Brain microvascular endothelial cell (primary cell): ENCODE results near the gene GLB1L2.

ENCODE experiments used
- DNase-seq: peaks from one replicate; pipeline ENCODE4 v3.0.0-alpha.2; 2020
- H3K27ac ChIP-seq: fragments of 250-450 bp; sonication (Bioruptor Pico); 2 replicates; pipeline ENCODE4 v1.5.1; 2020; ENCODE audit warnings: mild to moderate bottlenecking, moderate library complexity
- H3K27me3 ChIP-seq: fragments of 250-450 bp; sonication (Bioruptor Pico); replicated peaks from 2 replicates; pipeline ENCODE4 v1.5.1; 2020; ENCODE audit warnings: mild to moderate bottlenecking
- H3K36me3 ChIP-seq: fragments of 250-450 bp; sonication (Bioruptor Pico); replicated peaks from 2 replicates; pipeline ENCODE4 v1.5.1; 2020; ENCODE audit warnings: mild to moderate bottlenecking
- H3K4me3 ChIP-seq: 2 replicates; pipeline ENCODE4 v1.5.1; 2011; ENCODE audit warnings: low read depth, mild to moderate bottlenecking, control low read depth, low read length, moderate library complexity
- in situ Hi-C: cut with HindIII; loops from 2 replicates; pipeline ENCODE4 v1.10.0; 2017; ENCODE audit warnings: low sequenced_read_pairs, low pct_ligation_motif_present
- TF ChIP-seq, protein P1 (sequence below): IDR thresholded peaks from 2 replicates; pipeline ENCODE4 v1.5.1; 2011; ENCODE audit warnings: low read depth, mild to moderate bottlenecking, moderate library complexity, low read length, control low read depth, inconsistent platforms; ENCODE audit errors: missing control alignments

GLB1L2 gene

DNA sequence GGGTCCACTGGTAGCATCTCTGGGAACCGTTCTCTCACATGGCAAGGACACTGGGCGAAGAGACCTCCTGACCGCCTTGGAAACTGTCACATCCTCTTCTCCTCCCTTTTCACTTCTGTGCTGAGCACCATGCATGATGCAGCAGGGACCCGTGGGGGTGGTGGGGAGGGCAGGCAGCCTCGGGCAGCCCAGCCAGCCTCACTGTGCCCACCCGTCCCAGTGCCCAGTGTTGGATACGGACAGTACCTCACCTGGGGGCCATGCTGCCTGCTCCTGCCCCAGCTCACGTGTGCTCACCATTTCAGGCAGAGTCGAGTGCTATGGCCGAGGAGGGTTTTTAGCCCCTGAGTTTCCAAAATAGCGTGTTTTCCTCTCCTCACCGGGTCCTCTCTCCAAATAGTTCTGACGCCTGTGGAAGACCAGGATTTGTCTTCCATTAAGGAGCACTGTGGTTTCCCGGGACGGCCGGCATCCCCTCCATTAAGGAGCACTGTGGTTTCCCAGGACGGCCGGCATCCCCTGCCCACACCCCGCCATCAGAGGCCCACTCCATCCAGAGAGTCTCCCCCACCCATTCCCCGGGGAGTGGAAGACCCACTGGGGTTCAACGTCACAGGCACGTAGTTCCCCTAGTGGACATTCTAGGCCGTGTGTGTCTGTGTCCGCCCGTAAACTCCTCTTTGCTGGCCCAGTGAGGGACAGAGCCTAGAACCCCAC is 57.8 kb downstream of the GLB1L2 start:
- Histone ChIP-seq H3K36me3 (no peaks in the 10 kb centered on the region), H3K27me3 (no peaks in the 10 kb centered on the region), H3K27ac (no peak overlapping the region), H3K4me3 (no peak overlapping the region)
- TF ChIP-seq, protein P1, sequence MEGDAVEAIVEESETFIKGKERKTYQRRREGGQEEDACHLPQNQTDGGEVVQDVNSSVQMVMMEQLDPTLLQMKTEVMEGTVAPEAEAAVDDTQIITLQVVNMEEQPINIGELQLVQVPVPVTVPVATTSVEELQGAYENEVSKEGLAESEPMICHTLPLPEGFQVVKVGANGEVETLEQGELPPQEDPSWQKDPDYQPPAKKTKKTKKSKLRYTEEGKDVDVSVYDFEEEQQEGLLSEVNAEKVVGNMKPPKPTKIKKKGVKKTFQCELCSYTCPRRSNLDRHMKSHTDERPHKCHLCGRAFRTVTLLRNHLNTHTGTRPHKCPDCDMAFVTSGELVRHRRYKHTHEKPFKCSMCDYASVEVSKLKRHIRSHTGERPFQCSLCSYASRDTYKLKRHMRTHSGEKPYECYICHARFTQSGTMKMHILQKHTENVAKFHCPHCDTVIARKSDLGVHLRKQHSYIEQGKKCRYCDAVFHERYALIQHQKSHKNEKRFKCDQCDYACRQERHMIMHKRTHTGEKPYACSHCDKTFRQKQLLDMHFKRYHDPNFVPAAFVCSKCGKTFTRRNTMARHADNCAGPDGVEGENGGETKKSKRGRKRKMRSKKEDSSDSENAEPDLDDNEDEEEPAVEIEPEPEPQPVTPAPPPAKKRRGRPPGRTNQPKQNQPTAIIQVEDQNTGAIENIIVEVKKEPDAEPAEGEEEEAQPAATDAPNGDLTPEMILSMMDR = no peak
- in situ Hi-C loops = no loop called here
- no peak for DNase-seq

DNA sequence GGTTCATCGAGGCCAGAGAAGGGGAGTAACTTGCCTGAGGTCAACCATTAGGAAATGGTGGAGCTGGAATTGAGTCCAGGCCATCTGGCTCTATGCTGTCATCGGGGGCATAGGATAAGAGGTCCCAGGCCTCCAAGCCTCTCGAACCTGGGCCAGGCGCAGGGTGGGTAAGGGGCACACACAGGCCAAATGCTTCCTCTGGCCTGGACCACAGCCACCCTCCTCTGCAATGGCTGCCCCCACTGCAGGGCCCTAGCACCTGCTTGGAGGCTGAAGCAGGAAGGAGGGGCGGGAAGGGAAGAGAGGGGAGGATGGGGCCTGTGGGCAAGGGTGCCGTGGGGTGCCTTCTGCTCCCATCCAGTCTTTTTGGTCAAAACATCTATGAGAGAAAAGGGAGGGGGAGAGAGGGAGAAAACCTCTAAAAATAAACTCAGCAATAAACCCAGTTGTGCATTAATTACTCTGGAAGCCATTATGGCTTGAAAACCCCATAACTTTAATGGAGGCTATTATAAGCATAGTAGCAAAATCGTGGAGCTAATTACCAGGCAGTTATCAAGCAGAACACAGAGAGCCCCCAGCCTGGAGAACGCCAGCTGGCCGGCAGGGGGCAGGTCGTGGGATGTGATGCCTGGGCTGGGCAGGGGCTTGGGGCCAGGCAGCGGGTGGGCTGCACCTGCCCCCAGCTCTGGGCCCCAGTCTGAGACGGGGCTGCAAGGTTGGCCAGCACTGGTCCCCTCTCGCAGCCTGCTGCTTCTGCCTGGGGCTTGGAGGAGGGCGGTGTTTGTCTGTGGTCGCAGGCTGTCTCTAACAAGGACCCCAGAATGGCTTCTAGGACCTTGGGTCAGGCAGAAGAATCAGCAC is 59.1 kb downstream of the GLB1L2 start:
- no peak for DNase-seq
- in situ Hi-C loops = no loop called here
- no peaks in the 10 kb centered on the region for H3K36me3 ChIP-seq
- H3K27ac ChIP-seq = no peak overlapping the region
- TF ChIP-seq, protein P1 = no peak
- no peaks in the 10 kb centered on the region for H3K27me3 ChIP-seq
- no peak overlapping the region for H3K4me3 ChIP-seq

DNA sequence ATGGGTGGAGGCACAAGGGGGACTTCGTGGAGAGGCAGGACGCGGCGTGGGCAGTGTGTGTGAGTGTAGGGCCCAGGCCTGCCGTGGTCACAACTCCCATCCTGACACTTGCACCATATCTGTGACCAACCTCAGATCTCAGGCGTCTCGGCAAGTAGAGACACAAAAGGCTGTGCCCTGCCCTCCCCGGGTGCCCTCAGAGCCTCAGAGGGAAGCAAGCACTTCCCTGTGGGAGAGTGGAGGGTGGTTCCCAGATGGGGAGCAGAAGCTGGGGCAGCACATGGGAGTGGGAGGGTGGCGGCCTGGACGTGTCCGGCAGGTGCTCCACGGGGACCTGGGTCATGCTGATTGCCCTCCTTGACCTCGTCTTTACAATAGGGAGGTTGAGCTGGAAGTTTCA is 59.9 kb downstream of the GLB1L2 start:
- H3K27ac ChIP-seq = no peak overlapping the region
- in situ Hi-C loops = no loop called here
- H3K27me3 ChIP-seq = no peaks in the 10 kb centered on the region
- TF ChIP-seq, protein P1 = no peak
- H3K36me3 ChIP-seq = no peaks in the 10 kb centered on the region
- no peak for DNase-seq
- no peak overlapping the region for H3K4me3 ChIP-seq

DNA sequence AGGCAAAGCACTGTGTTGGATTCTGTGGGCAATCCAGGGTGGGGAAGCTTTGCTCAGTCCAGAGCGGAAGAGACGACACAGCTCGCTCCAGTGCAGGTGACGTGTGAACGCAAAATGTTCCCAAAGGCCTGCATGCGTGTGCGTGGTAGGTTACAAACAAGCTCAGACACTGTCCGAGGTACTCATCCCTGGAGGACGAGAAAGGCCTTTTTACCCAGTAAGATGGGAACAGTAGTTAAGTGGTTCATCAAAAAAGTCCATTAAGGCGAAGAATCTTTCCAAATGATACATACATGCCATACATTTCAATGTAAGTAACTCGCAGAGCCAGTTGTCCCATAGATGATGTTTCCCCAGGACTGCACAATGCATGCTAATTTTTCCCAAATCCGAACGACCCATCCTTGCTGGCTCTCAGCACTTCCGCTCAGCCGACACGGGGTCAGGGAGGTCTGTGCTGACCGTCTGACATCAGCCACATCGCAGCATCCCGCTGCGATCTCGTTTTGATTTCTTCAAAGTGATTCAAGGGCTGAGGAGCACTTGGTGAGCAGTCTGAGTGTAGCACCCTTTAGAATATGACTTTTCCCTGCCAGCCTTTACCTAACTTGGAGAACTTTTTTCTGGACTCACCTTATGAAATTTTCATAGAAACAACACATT is 61.3 kb downstream of the GLB1L2 start:
- no peaks in the 10 kb centered on the region for H3K36me3 ChIP-seq
- H3K4me3 ChIP-seq = no peak overlapping the region
- no peak for DNase-seq
- in situ Hi-C loops = no loop called here
- TF ChIP-seq, protein P1 = no peak
- H3K27me3 ChIP-seq = no peaks in the 10 kb centered on the region
- no peak overlapping the region for H3K27ac ChIP-seq

DNA sequence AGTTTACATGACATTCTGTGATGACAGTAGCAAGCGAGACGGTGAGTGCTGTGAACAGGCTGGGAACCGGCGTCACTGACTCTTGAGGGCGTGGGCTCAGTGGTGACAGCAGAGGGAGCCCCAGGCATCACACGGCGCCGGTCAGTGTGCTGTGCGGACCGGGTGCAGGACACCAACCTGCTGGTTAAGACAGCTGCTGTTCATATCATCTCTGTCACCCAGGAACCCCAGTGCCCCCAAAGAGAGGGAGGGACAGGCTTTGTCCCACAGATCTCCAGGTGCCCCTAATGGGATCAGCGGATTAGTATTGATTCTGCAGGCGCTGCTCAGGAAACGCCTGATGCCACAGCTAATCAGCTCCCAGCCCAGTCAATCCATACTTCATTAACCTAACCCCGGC is 61.9 kb downstream of the GLB1L2 start:
- TF ChIP-seq, protein P1 = no peak
- no peak overlapping the region for H3K27ac ChIP-seq
- no peak overlapping the region for H3K4me3 ChIP-seq
- in situ Hi-C loops = no loop called here
- no peaks in the 10 kb centered on the region for H3K36me3 ChIP-seq
- no peaks in the 10 kb centered on the region for H3K27me3 ChIP-seq
- no peak for DNase-seq
